K562 (cell line): ENCODE results near the gene ZSWIM6. TPM values are rescaled to one million over a fixed set of nuclear protein-coding genes. Genes with fewer than 3 reads are reported as not detected.

Experiments used
- ATAC-seq: fragments of 200-7000 bp; cut with Tn5 transposase; 3 replicates; pipeline ENCODE4 v1.9.1; 2020; ENCODE audit warnings: moderate library complexity
- BruUV-seq: library from RNA; stranded (reverse); fragments of 400-500 nt; replicated peaks from 2 replicates; lab custom pipeline; 2021; lab: Mats Ljungman, UMichigan
- CTCF ChIA-PET: fragments of 300-600 bp; formaldehyde crosslinking; extraction: SDS; loops from one replicate; lab custom pipeline; 2021; ENCODE audit warnings: low intra/inter-chr PET ratio; lab: Yijun Ruan, JAX
- POLR2A ChIA-PET: fragments of 300-600, 350-650 bp; sonication (Branson Sonifier 250); formaldehyde crosslinking; extraction: SDS; loops from one replicate; lab custom pipeline; 2021; ENCODE audit warnings: antibody characterized with exemption, inconsistent platforms; lab: Yijun Ruan, JAX
- DNase-seq, 4 experiments: peaks; one replicate each; pipeline versions ENCODE4 v3.0.0 to v3.0.0-alpha.2; 2011 to 2018; ENCODE audit warnings: low spot score in 3 of 4, mixed read lengths in 3 of 4; ENCODE audit errors: extremely low read depth in 1 of 4
- FAIRE-seq: peaks from 2 replicates; lab custom pipeline; 2011; peaks lifted over from hg19 to GRCh38; lab: Jason Lieb, UNC
- H2AFZ ChIP-seq: 2 replicates; pipeline ENCODE4 v1.6.0; 2011; ENCODE audit warnings: low read depth, low read length, control low read depth, inconsistent platforms
- H3K27ac ChIP-seq: fragments of 200-600 bp; 3 replicates; pipeline ENCODE4 v1.8.0; 2011; ENCODE audit warnings: low read depth, mild to moderate bottlenecking, control low read depth, inconsistent platforms, low read length, moderate library complexity, mixed read lengths; ENCODE audit errors: extremely low read depth
- H3K27me3 ChIP-seq, 2 experiments: fragments of 300-600 bp in 1 of 2; 2 replicates in 1 of 2; 3 replicates in 1 of 2; pipeline versions ENCODE4 v1.6.0 to v1.8.0; 2011; ENCODE audit warnings: inconsistent platforms in 2 of 2, low read length in 2 of 2, mild to moderate bottlenecking in 1 of 2, mixed read lengths in 1 of 2, moderate library complexity in 1 of 2; ENCODE audit not compliant: control insufficient read depth in 2 of 2, insufficient read depth in 2 of 2
- H3K36me3 ChIP-seq: fragments of 300-600 bp; 3 replicates; pipeline ENCODE4 v1.8.0; 2011; ENCODE audit warnings: mild to moderate bottlenecking, low read length, inconsistent platforms; ENCODE audit not compliant: control insufficient read depth, insufficient read depth
- H3K4me1 ChIP-seq, 2 experiments: fragments of 200-600 bp in 1 of 2; replicated peaks in 1 of 2; 2 replicates in 1 of 2; 3 replicates in 1 of 2; pipeline versions ENCODE4 v1.5.1 to v1.8.0; 2011; ENCODE audit warnings: inconsistent platforms in 2 of 2, low read length in 2 of 2, mild to moderate bottlenecking in 1 of 2, mixed read lengths in 1 of 2, moderate library complexity in 1 of 2; ENCODE audit not compliant: control insufficient read depth in 2 of 2, insufficient read depth in 2 of 2
- H3K4me2 ChIP-seq: 2 replicates; pipeline ENCODE4 v1.6.1; 2011; ENCODE audit warnings: low read length, control low read depth, inconsistent platforms, mixed read lengths; ENCODE audit not compliant: insufficient read depth
- H3K4me3 ChIP-seq: fragments of 200-600 bp; sonication (generic), shearing (Covaris generic); 2 replicates; pipeline ENCODE4 v1.5.1; 2016; ENCODE audit warnings: control low read depth, inconsistent platforms
- H3K79me2 ChIP-seq: fragments of 200-600 bp; 3 replicates; pipeline ENCODE4 v1.8.0; 2011; ENCODE audit warnings: low read length, inconsistent platforms; ENCODE audit not compliant: control insufficient read depth, insufficient read depth
- H3K9ac ChIP-seq, 2 experiments: 2 replicates each; pipeline versions ENCODE4 v1.6.0 to v1.6.1; 2011; ENCODE audit warnings: low read depth in 2 of 2, low read length in 2 of 2, control low read depth in 1 of 2, inconsistent platforms in 1 of 2, mild to moderate bottlenecking in 1 of 2, mixed read lengths in 1 of 2; ENCODE audit not compliant: insufficient read depth in 1 of 2
- H3K9me1 ChIP-seq: one replicate; pipeline ENCODE4 v1.6.0; 2011; ENCODE audit warnings: inconsistent platforms, mild to moderate bottlenecking, low read length, moderate library complexity; ENCODE audit not compliant: control insufficient read depth, insufficient read depth
- H3K9me3 ChIP-seq: replicated peaks from 2 replicates; pipeline ENCODE4 v1.5.1; 2011; ENCODE audit warnings: low read depth, low read length, inconsistent platforms; ENCODE audit not compliant: control insufficient read depth, insufficient read depth
- H4K20me1 ChIP-seq: replicated peaks from 2 replicates; pipeline ENCODE4 v1.6.1; 2011; ENCODE audit warnings: low read length, inconsistent platforms, mixed read lengths; ENCODE audit not compliant: control insufficient read depth, insufficient read depth
- GABPA ChIP-seq: fragments of 200-800 bp; sonication (Bioruptor generic); conservative IDR thresholded peaks from 2 replicates; pipeline ENCODE4 v1.6.1; 2016; ENCODE audit warnings: low read depth, missing genetic modification characterization, missing compliant biosample characterization
- HDAC6 ChIP-seq: IDR thresholded peaks from 2 replicates; pipeline ENCODE4 v1.6.1; 2012; ENCODE audit warnings: low read depth, mild to moderate bottlenecking, control low read depth, inconsistent platforms, low read length, moderate library complexity
- HINFP ChIP-seq: fragments of 450-650 bp; conservative IDR thresholded peaks from 2 replicates; pipeline ENCODE4 v1.6.1; 2016; ENCODE audit warnings: missing genetic modification characterization, low read depth, mild to moderate bottlenecking, control low read depth, missing compliant biosample characterization
- TFE3 ChIP-seq: fragments of 450-650 bp; formaldehyde crosslinking; IDR thresholded peaks from 2 replicates; pipeline ENCODE4 v1.4.0; 2020; ENCODE audit warnings: mild to moderate bottlenecking, mixed read lengths
- XRCC4 ChIP-seq: IDR thresholded peaks from one replicate; pipeline ENCODE4 v1.6.1; 2011; ENCODE audit not compliant: insufficient read depth, insufficient read length; ENCODE audit errors: extremely low read depth
- ZNF184 ChIP-seq: sonication (generic); formaldehyde crosslinking; IDR thresholded peaks from 2 replicates; pipeline ENCODE4 v1.5.0; 2020; ENCODE audit warnings: missing genetic modification reagents
- ZNF551 ChIP-seq: fragments of 250-450 bp; sonication (Bioruptor Pico); IDR thresholded peaks from 2 replicates; pipeline ENCODE4 v1.5.0; 2021; ENCODE audit warnings: mild to moderate bottlenecking, moderate library complexity
- WGBS: fragments of 100-300 bp; shearing (Covaris generic); methylation state at CpG from one replicate; pipeline ENCODE4 v1.1.6; 2016; ENCODE audit warnings: low coverage, mixed read lengths; ENCODE audit not compliant: insufficient coverage; ENCODE audit errors: missing lambda C conversion rate; 5-methylcytosine and 5-hydroxymethylcytosine counted together
- in situ Hi-C: fragments of 300-500 bp; cut with MboI; formaldehyde crosslinking; loops from 4 replicates; pipeline ENCODE4 v1.15.0; 2018; ENCODE audit warnings: inconsistent platforms, mixed read lengths
- intact Hi-C: fragments of 100-400 bp; cut with micrococcal nuclease; formaldehyde crosslinking; loops from 2 replicates; pipeline ENCODE4 v1.14.2; 2022
- polyA plus RNA-seq, 8 experiments: library from polyadenylated mRNA; depleted of rRNA in 4 of 8; stranded (reverse) in 5 of 8; unstranded in 3 of 8; fragments of >200 nt; fragmentation: Nextera tagmentation in 2 of 8; fragmentation: Illumina TruSeq in 1 of 8; extraction: Ambion mirVana in 2 of 8; extraction: Trizol in 1 of 8; gene quantifications; 2 replicates each; pipeline versions ENCODE4 v1.2.1 to v1.2.3, GENCODE V29; 2011 to 2014; ENCODE audit warnings: inconsistent platforms in 1 of 8, missing spikeins in 1 of 8
- total RNA-seq, 7 experiments: library from RNA; depleted of rRNA in 6 of 7; stranded (reverse); fragments of >200 nt in 6 of 7; fragmentation: Illumina TruSeq in 2 of 7; extraction: Trizol in 2 of 7; gene quantifications; 2 replicates each; pipeline versions ENCODE4 v1.2.1 to v1.2.3, GENCODE V29; 2011 to 2021; ENCODE audit warnings: low replicate concordance in 1 of 7

Gene ZSWIM6
- total and polyA plus RNA-seq, 9 of the 15 experiments (the other 6 are each of a cell fraction or from before 2014, with no cell fraction given) = 0.81 to 3.2 (median 2.0) TPM

- H3K9me1 ChIP-seq = no peaks in the 10 kb centered on the region
- H3K4me3 ChIP-seq = no peak overlapping the region
- H4K20me1 ChIP-seq = no peaks in the 10 kb centered on the region
- no peaks in the 10 kb centered on the region for H3K79me2 ChIP-seq
- no TSS peak for BruUV-seq
- no peak overlapping the region for H3K4me2 ChIP-seq
- no peak for DNase-seq
- ChIA-PET POLR2A (no interaction called here), CTCF (no interaction called here)
- WGBS = 35% methylated on average over 5 of the region's 5 CpGs
- TF ChIP-seq GABPA (tag) = no peak
- TF ChIP-seq HINFP (tag) = no peak
- no peak for TF ChIP-seq XRCC4
- TF ChIP-seq ZNF551 (CRISPR knock-in tag) = no peak
- TF ChIP-seq ZNF184 (CRISPR knock-in tag) = no peak
- no peak for TF ChIP-seq TFE3 (CRISPR knock-in tag)
- TF ChIP-seq HDAC6 = no peak
- H3K4me1 ChIP-seq = peaks cover 0 to 20% of the 10 kb centered on the region in 2 experiments; a peak in 3 of 5 replicates
- FAIRE-seq = no peak
- no peak overlapping the region for H3K27ac ChIP-seq
- H3K9ac ChIP-seq = no peak overlapping the region
- in situ Hi-C loops (no loop called here), intact Hi-C loops (no loop called here)
- H2AFZ ChIP-seq = no peak overlapping the region
- H3K36me3 ChIP-seq = no peaks in the 10 kb centered on the region
- no peaks in the 10 kb centered on the region; a peak in 1 of 5 replicates for H3K27me3 ChIP-seq
- ATAC-seq = no peak
- H3K9me3 ChIP-seq = no peaks in the 10 kb centered on the region
These were observed 78.8 kb downstream of the ZSWIM6 start for GRCh38 chr5:61410811-61411210.
